Prostate gland (tissue), 2 donors: ENCODE data around the gene HOOK2. TPM values are rescaled to one million over a fixed set of nuclear protein-coding genes. Genes with fewer than 3 reads are reported as not detected.

Source experiments
- DNase-seq: peaks from one replicate; pipeline ENCODE4 v3.0.0-alpha.2; 2019; ENCODE audit warnings: low spot score
- H3K27ac ChIP-seq, 2 donors: fragments of 200-600 bp; sonication (generic); 2 replicates each; pipeline ENCODE4 v1.5.1; 2017 to 2019
- H3K27me3 ChIP-seq: fragments of 200-600 bp; sonication (generic); replicated peaks from 2 replicates; pipeline ENCODE4 v1.5.1; 2019; ENCODE audit not compliant: insufficient read depth
- H3K36me3 ChIP-seq, 2 donors: fragments of 200-600 bp; sonication (generic); 1 replicate in 1 of 2; 2 replicates in 1 of 2; pipeline versions ENCODE4 v1.5.1 to v1.8.1; 2017 to 2019
- H3K4me1 ChIP-seq: fragments of 200-600 bp; sonication (generic); replicated peaks from 2 replicates; pipeline ENCODE4 v1.5.1; 2019
- H3K4me3 ChIP-seq, 2 donors: fragments of 200-600 bp; sonication (generic); 2 replicates each; pipeline ENCODE4 v1.5.1; 2017 to 2019
- H3K9me3 ChIP-seq: fragments of 200-600 bp; sonication (generic); 2 replicates; pipeline ENCODE4 v1.5.1; 2017
- CTCF ChIP-seq, 4 experiments: fragments of 200-600 bp in 2 of 4; fragments of 450-650 bp in 2 of 4; sonication (generic) in 2 of 4; IDR thresholded peaks; 1 replicate in 3 of 4; 2 replicates in 1 of 4; pipeline ENCODE4 v1.5.1; 2016 to 2019; ENCODE audit warnings: antibody characterized with exemption in 4 of 4, mild to moderate bottlenecking in 2 of 4, moderate library complexity in 2 of 4
- POLR2A ChIP-seq: fragments of 450-650 bp; IDR thresholded peaks from one replicate; pipeline ENCODE4 v1.6.1; 2016; ENCODE audit warnings: antibody characterized with exemption, mild to moderate bottlenecking
- POLR2AphosphoS5 ChIP-seq: sonication (generic); formaldehyde crosslinking; IDR thresholded peaks from one replicate; pipeline ENCODE4 v1.6.1; 2017; ENCODE audit warnings: antibody characterized with exemption
- WGBS: methylation state at CpG from one replicate; pipeline ENCODE4 v1.1.5; 2018; 5-methylcytosine and 5-hydroxymethylcytosine counted together
- intact Hi-C: fragments of 100-400 bp; cut with DNase I; formaldehyde crosslinking; loops from one replicate; pipeline ENCODE4 v1.14.2; 2022
- total RNA-seq, 2 donors: library from RNA; depleted of rRNA; stranded (reverse); fragments of >200 nt; gene quantifications; one replicate each; pipeline ENCODE4 v1.1.0, GENCODE V29; 2016

The HOOK2 gene
- total RNA-seq, 2 donors from 2014 or later: 49.6 to 126 TPM

GRCh38 chr19:12806242-12807081 lies 31.1 kb upstream of the HOOK2 start, which contains the start of gene RNASEH2A:
Gene RNASEH2A (plus strand): TSS chr19:12806584. CDS start chr19:12806674, 90 bp downstream.
- H3K9me3 ChIP-seq: no peaks in the 10 kb centered on the region
- H3K36me3 ChIP-seq: no peaks in the 10 kb centered on the region
- no peaks in the 10 kb centered on the region for H3K4me1 ChIP-seq
- H3K27me3 ChIP-seq: no peaks in the 10 kb centered on the region
- 3% methylated on average over 66 of the region's 66 CpGs for WGBS
- peak within 1 kb of the TSS in 1 of 2 donors; percentile 62 for H3K27ac ChIP-seq
- peak within 1 kb of the TSS; percentile 47 for H3K4me3 ChIP-seq
- DNase-seq: peak; percentile 85
- intact Hi-C loops: loop anchor here (5.0 kb wide), 1 partner anchor 34 kb away; no protein-coding TSS in a partner anchor
- TF ChIP-seq POLR2AphosphoS5 (peak; percentile 92), CTCF (IDR thresholded peaks at IDR 0.05) (peak in 2 of 4 experiments; percentile 34 to 37), POLR2A (no peak)

GRCh38 chr19:12804051-12804450 lies 28.7 kb upstream of the HOOK2 start:
- Histone ChIP-seq H3K27ac (no peak overlapping the region), H3K27me3 (no peaks in the 10 kb centered on the region), H3K4me1 (peaks cover 8% of the 10 kb centered on the region), H3K9me3 (no peaks in the 10 kb centered on the region), H3K36me3 (peaks cover 0 to 5% of the 10 kb centered on the region in 2 donors), H3K4me3 (no peak overlapping the region)
- intact Hi-C loops: no loop called here
- DNase-seq: no peak
- WGBS: 93% methylated on average over 26 of the region's 26 CpGs
- TF ChIP-seq CTCF (IDR thresholded peaks at IDR 0.05): no peak
- no peak for TF ChIP-seq POLR2AphosphoS5
- TF ChIP-seq POLR2A: no peak

- Histone ChIP-seq H3K9me3 (no peaks in the 10 kb centered on the region), H3K36me3 (peaks cover 0 to 6% of the 10 kb centered on the region in 2 donors), H3K4me1 (peaks cover 8% of the 10 kb centered on the region), H3K4me3 (peak overlapping the region; percentile 50 to 67), H3K27ac (peak overlapping the region; percentile 74 to 78), H3K27me3 (no peaks in the 10 kb centered on the region)
- TF ChIP-seq CTCF (IDR thresholded peaks at IDR 0.05) (no peak), POLR2A (no peak)
- no peak for DNase-seq
- intact Hi-C loops: no loop called here
- 41% methylated on average over 22 of the region's 22 CpGs for WGBS
Measured at GRCh38 chr19:12802267-12803106, 27.1 kb upstream of the HOOK2 start.

- no peaks in the 10 kb centered on the region for H3K27me3 ChIP-seq
- peak within 1 kb of the TSS; percentile 74 to 78 for H3K27ac ChIP-seq
- H3K36me3 ChIP-seq: peaks cover 0 to 6% of the 10 kb centered on the region in 2 donors
- intact Hi-C loops: no loop called here
- H3K4me3 ChIP-seq: peak within 1 kb of the TSS; percentile 50 to 67
- peak; percentile 76 for DNase-seq
- under 1% methylated on average over 23 of the region's 78 CpGs for WGBS
- peaks cover 8% of the 10 kb centered on the region for H3K4me1 ChIP-seq
- H3K9me3 ChIP-seq: no peaks in the 10 kb centered on the region
- TF ChIP-seq CTCF (IDR thresholded peaks at IDR 0.05): peak in 2 of 4 experiments; percentile 9 to 14
- peak; percentile 95 for TF ChIP-seq POLR2A
- peak; percentile 95 for TF ChIP-seq POLR2AphosphoS5
Measured at GRCh38 chr19:12801466-12802266, 26.3 kb upstream of the HOOK2 start, which contains the start of the genes PRDX2 and THSD8. Gene PRDX2 (minus strand): TSS chr19:12801800. CDS start chr19:12801261, 539 bp downstream. Gene THSD8 (plus strand): TSS chr19:12802069. CDS start chr19:12802072, 3 bp downstream.
